ENCODE measurements around the gene HOXA13. TPM values are rescaled to one million over a fixed set of nuclear protein-coding genes. Genes with fewer than 3 reads are reported as not detected.

The HOXA13 gene
- total and polyA plus RNA-seq, 2 experiments from 2014 or later = 6.2 to 14.2 TPM

DNA sequence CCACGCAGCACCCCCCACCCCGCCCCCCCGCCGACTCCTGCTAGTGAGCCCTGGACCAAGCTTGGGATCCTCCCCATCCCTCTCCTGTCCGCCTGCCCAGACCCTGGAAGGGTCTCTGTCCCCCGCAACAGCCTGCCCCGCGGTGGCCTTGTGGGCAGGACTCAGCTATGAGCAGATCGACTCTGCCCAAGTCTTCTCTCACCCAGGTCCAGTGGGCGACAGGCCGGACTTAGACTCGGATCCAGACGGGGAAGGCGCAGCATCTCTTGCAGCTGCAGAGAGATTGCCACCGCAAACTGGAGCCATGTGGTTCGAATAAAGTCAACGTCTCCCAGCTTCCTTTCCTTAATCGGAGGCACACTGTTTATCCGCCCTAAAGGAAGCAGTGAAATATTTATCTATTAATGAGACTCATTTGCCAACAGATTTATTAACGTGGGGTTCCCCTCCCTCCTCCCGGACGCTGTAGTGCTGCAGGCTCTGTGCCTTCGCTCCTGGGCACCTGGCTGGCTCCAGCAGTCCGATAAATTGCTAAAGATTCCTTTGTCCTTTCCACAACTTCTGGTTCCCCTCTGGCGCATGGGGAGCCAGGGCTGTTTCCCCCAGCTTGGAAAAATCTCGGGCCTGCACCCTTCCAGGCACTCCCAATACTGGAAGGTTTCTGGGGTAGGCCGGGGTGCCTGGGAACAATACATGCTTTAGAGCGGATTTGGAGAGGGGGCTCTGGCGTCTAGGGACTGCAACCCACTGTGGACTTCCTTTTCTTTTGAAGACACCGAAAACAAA is 42.8 kb downstream of the HOXA13 start:
- no peaks in the 10 kb centered on the region for H3K9me3 ChIP-seq (ENCODE audit: low read depth)
- DNase-seq (ENCODE audit: low spot score) = no peak
- WGBS (ENCODE audit: low lambda C conversion rate, missing lambda C conversion rate) = 38% methylated on average over 26 of the region's 30 CpGs
- H3K4me3 ChIP-seq = no peak overlapping the region
- H3K9me2 ChIP-seq (replicated peaks; ENCODE audit: insufficient read depth) = no peaks in the 10 kb centered on the region
- H3K27me3 ChIP-seq = peaks cover 92% of the 10 kb centered on the region
- peak overlapping the region; percentile 79 for H3K4me2 ChIP-seq
- no peaks in the 10 kb centered on the region for H3K79me2 ChIP-seq
- peaks cover 19% of the 10 kb centered on the region for H3K4me1 ChIP-seq (ENCODE audit: insufficient read depth)
- peak overlapping the region; percentile 76 for H2AFZ ChIP-seq
- TF ChIP-seq EZH2phosphoT487 (IDR thresholded peaks at IDR 0.05; ENCODE audit: low read depth, severe bottlenecking, unreplicated experiment) = no peak
- no peak for TF ChIP-seq EZH2 (IDR thresholded peaks at IDR 0.05; ENCODE audit: borderline replicate concordance)
- TF ChIP-seq, protein P1, sequence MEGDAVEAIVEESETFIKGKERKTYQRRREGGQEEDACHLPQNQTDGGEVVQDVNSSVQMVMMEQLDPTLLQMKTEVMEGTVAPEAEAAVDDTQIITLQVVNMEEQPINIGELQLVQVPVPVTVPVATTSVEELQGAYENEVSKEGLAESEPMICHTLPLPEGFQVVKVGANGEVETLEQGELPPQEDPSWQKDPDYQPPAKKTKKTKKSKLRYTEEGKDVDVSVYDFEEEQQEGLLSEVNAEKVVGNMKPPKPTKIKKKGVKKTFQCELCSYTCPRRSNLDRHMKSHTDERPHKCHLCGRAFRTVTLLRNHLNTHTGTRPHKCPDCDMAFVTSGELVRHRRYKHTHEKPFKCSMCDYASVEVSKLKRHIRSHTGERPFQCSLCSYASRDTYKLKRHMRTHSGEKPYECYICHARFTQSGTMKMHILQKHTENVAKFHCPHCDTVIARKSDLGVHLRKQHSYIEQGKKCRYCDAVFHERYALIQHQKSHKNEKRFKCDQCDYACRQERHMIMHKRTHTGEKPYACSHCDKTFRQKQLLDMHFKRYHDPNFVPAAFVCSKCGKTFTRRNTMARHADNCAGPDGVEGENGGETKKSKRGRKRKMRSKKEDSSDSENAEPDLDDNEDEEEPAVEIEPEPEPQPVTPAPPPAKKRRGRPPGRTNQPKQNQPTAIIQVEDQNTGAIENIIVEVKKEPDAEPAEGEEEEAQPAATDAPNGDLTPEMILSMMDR (IDR thresholded peaks at IDR 0.05; ENCODE audit: poor library complexity) = no peak
- no peaks in the 10 kb centered on the region for H3K36me3 ChIP-seq (replicated peaks; ENCODE audit: insufficient read depth, low read depth)
- H4K20me1 ChIP-seq (ENCODE audit: insufficient read depth, poor library complexity, severe bottlenecking) = no peaks in the 10 kb centered on the region
- H3K27ac ChIP-seq = no peak overlapping the region

DNA sequence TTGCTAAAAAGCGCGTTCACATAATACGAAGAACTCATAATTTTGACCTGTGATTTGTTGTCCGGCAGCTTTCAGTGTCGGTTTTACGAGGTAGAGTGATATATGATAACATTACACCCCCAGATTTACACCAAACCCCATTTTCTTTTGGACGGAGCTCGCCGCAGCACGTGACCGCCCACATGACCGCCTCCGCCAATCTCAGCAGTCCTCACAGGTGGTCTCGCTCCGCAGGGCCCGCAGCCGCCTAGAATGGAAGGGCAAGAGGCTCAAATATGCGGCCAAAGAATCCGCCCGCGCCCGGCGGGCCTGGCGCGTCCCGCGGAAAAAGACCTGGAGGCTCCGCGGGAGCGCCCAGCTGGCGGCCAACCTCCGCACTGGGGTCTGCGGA is 43.4 kb downstream of the HOXA13 start, which contains the start of gene HOXA7:
TSS of gene HOXA7 (minus strand) at position 168 of the 391 bp plus-strand sequence. CDS start at position 38, 130 bp downstream.
- peak within 1 kb of the TSS; percentile 48 for H3K4me3 ChIP-seq

DNA sequence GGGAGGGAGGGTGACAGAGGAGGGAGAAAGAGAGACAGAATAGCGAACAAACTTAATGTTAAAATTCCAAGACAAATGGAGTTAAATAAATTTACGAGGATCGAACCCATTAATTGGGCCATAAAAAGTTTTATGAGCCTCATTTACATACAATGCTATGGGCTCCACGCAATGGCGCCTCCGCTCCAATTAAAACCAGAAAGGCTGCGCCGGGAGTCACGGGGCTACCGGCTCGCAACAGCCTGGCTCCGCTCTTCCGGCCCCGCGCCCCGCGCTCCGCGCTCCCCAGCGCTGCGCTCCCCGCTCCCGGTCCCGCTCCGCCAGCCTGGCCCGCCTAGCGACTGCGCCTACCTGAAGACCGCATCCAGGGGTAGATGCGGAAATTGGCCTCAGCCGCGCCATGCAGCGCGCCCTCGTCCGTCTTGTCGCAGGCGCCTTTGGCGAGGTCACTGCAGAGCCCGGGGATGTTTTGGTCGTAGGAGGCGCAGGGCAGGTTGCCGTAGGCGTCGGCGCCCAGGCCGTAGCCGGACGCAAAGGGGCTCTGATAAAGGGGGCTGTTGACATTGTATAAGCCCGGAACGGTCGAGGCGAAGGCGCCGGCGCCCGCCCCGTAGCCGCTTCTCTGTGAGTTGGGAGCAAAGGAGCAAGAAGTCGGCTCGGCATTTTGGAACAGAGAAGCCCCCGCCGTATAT is 43.9 kb downstream of the HOXA13 start:
- Histone ChIP-seq H3K36me3 (replicated peaks; ENCODE audit: insufficient read depth, low read depth) (no peaks in the 10 kb centered on the region), H3K4me3 (peak overlapping the region; percentile 48), H4K20me1 (ENCODE audit: insufficient read depth, poor library complexity, severe bottlenecking) (no peaks in the 10 kb centered on the region), H3K27ac (no peak overlapping the region), H3K27me3 (peaks cover 94% of the 10 kb centered on the region), H2AFZ (peak overlapping the region; percentile 76), H3K4me2 (peak overlapping the region; percentile 79), H3K79me2 (no peaks in the 10 kb centered on the region), H3K9me3 (ENCODE audit: low read depth) (no peaks in the 10 kb centered on the region), H3K9me2 (replicated peaks; ENCODE audit: insufficient read depth) (no peaks in the 10 kb centered on the region), H3K4me1 (ENCODE audit: insufficient read depth) (peaks cover 14% of the 10 kb centered on the region)
- WGBS (ENCODE audit: low lambda C conversion rate, missing lambda C conversion rate) = 4% methylated on average over 62 of the region's 63 CpGs
- TF ChIP-seq EZH2phosphoT487 (IDR thresholded peaks at IDR 0.05; ENCODE audit: low read depth, severe bottlenecking, unreplicated experiment) (no peak), EZH2 (IDR thresholded peaks at IDR 0.05; ENCODE audit: borderline replicate concordance) (peak; percentile 95)
- TF ChIP-seq, protein P1 (IDR thresholded peaks at IDR 0.05; ENCODE audit: poor library complexity) = no peak
- no peak for DNase-seq (ENCODE audit: low spot score)

More for the DNA sequence above, 43.4 kb downstream of the HOXA13 start, which contains the start of gene HOXA7:
- H3K36me3 ChIP-seq (replicated peaks; ENCODE audit: insufficient read depth, low read depth) = no peaks in the 10 kb centered on the region
- TF ChIP-seq, protein P1 (IDR thresholded peaks at IDR 0.05; ENCODE audit: poor library complexity) = no peak
- TF ChIP-seq EZH2phosphoT487 (IDR thresholded peaks at IDR 0.05; ENCODE audit: low read depth, severe bottlenecking, unreplicated experiment) (peak; percentile 87), EZH2 (IDR thresholded peaks at IDR 0.05; ENCODE audit: borderline replicate concordance) (peak; percentile 84)
- H3K9me2 ChIP-seq (replicated peaks; ENCODE audit: insufficient read depth) = no peaks in the 10 kb centered on the region
- H3K79me2 ChIP-seq = no peaks in the 10 kb centered on the region
- peak within 1 kb of the TSS; percentile 76 for H2AFZ ChIP-seq
- no peak for DNase-seq (ENCODE audit: low spot score)
- H3K4me2 ChIP-seq = peak within 1 kb of the TSS; percentile 79
- no peaks in the 10 kb centered on the region for H4K20me1 ChIP-seq (ENCODE audit: insufficient read depth, poor library complexity, severe bottlenecking)
- 9% methylated on average over 23 of the region's 33 CpGs for WGBS (ENCODE audit: low lambda C conversion rate, missing lambda C conversion rate)
- no peak within 1 kb of the TSS for H3K27ac ChIP-seq
- H3K4me1 ChIP-seq (ENCODE audit: insufficient read depth) = peaks cover 19% of the 10 kb centered on the region
- H3K9me3 ChIP-seq (ENCODE audit: low read depth) = no peaks in the 10 kb centered on the region
- H3K27me3 ChIP-seq = peaks cover 91% of the 10 kb centered on the region

Data from hepatocyte (in vitro differentiated cells).